Measurements from ENCODE around the gene C2orf92.

Gene C2orf92

GRCh38 chr2:97741251-97741650 is 71.7 kb downstream of the C2orf92 start:
- Histone ChIP-seq H3K36me3 (ENCODE audit: control insufficient read depth, insufficient read depth, low read length) (no peaks in the 10 kb centered on the region), H3K4me1 (ENCODE audit: control insufficient read depth, insufficient read depth, low read length) (peaks cover 3% of the 10 kb centered on the region)

GRCh38 chr2:97741686-97742085 is 72.2 kb downstream of the C2orf92 start:
- no peaks in the 10 kb centered on the region for H3K27me3 ChIP-seq (ENCODE audit: control insufficient read depth, insufficient read depth, low read length)

More at GRCh38 chr2:97741251-97741650, 71.7 kb downstream of the C2orf92 start:
- H3K27ac ChIP-seq (ENCODE audit: low read depth, low read length): no peak overlapping the region
- no peaks in the 10 kb centered on the region for H3K27me3 ChIP-seq (ENCODE audit: control insufficient read depth, insufficient read depth, low read length)
- no peak overlapping the region for H3K4me3 ChIP-seq (ENCODE audit: low read length)
- H3K9ac ChIP-seq (ENCODE audit: low read length): no peak overlapping the region

GRCh38 chr2:97742381-97742847 is 72.9 kb downstream of the C2orf92 start:
- H3K9ac ChIP-seq (ENCODE audit: low read length): no peak overlapping the region
- peaks cover 4% of the 10 kb centered on the region for H3K4me1 ChIP-seq (ENCODE audit: control insufficient read depth, insufficient read depth, low read length)
- H3K27ac ChIP-seq (ENCODE audit: low read depth, low read length): no peak overlapping the region

More at GRCh38 chr2:97741686-97742085, 72.2 kb downstream of the C2orf92 start:
- Histone ChIP-seq H3K36me3 (ENCODE audit: control insufficient read depth, insufficient read depth, low read length) (no peaks in the 10 kb centered on the region), H3K27ac (ENCODE audit: low read depth, low read length) (no peak overlapping the region), H3K4me3 (ENCODE audit: low read length) (no peak overlapping the region), H3K9ac (ENCODE audit: low read length) (no peak overlapping the region), H3K4me1 (ENCODE audit: control insufficient read depth, insufficient read depth, low read length) (peaks cover 3% of the 10 kb centered on the region)

GRCh38 chr2:97743913-97744312 is 74.4 kb downstream of the C2orf92 start:
- Histone ChIP-seq H3K4me1 (ENCODE audit: control insufficient read depth, insufficient read depth, low read length) (peaks cover 5% of the 10 kb centered on the region), H3K4me3 (ENCODE audit: low read length) (no peak overlapping the region), H3K9ac (ENCODE audit: low read length) (no peak overlapping the region), H3K27me3 (ENCODE audit: control insufficient read depth, insufficient read depth, low read length) (no peaks in the 10 kb centered on the region), H3K27ac (ENCODE audit: low read depth, low read length) (no peak overlapping the region), H3K36me3 (ENCODE audit: control insufficient read depth, insufficient read depth, low read length) (no peaks in the 10 kb centered on the region)

More at GRCh38 chr2:97742381-97742847, 72.9 kb downstream of the C2orf92 start:
- no peaks in the 10 kb centered on the region for H3K36me3 ChIP-seq (ENCODE audit: control insufficient read depth, insufficient read depth, low read length)
- H3K27me3 ChIP-seq (ENCODE audit: control insufficient read depth, insufficient read depth, low read length): no peaks in the 10 kb centered on the region
- H3K4me3 ChIP-seq (ENCODE audit: low read length): no peak overlapping the region

GRCh38 chr2:97745474-97746174 is 76.1 kb downstream of the C2orf92 start:
- no peak overlapping the region for H3K4me3 ChIP-seq (ENCODE audit: low read length)
- H3K4me1 ChIP-seq (ENCODE audit: control insufficient read depth, insufficient read depth, low read length): peaks cover 5% of the 10 kb centered on the region
- H3K36me3 ChIP-seq (ENCODE audit: control insufficient read depth, insufficient read depth, low read length): no peaks in the 10 kb centered on the region
- H3K27me3 ChIP-seq (ENCODE audit: control insufficient read depth, insufficient read depth, low read length): no peaks in the 10 kb centered on the region
- H3K9ac ChIP-seq (ENCODE audit: low read length): no peak overlapping the region
- peak overlapping the region; percentile 48 for H3K27ac ChIP-seq (ENCODE audit: low read depth, low read length)

GRCh38 chr2:97747285-97747684 is 77.8 kb downstream of the C2orf92 start:
- Histone ChIP-seq H3K27ac (ENCODE audit: low read depth, low read length) (no peak overlapping the region), H3K36me3 (ENCODE audit: control insufficient read depth, insufficient read depth, low read length) (no peaks in the 10 kb centered on the region), H3K4me3 (ENCODE audit: low read length) (no peak overlapping the region), H3K4me1 (ENCODE audit: control insufficient read depth, insufficient read depth, low read length) (peaks cover 5% of the 10 kb centered on the region), H3K9ac (ENCODE audit: low read length) (no peak overlapping the region), H3K27me3 (ENCODE audit: control insufficient read depth, insufficient read depth, low read length) (no peaks in the 10 kb centered on the region)

- no peak overlapping the region for H3K4me3 ChIP-seq (ENCODE audit: low read length)
- H3K36me3 ChIP-seq (ENCODE audit: control insufficient read depth, insufficient read depth, low read length): no peaks in the 10 kb centered on the region
- H3K9ac ChIP-seq (ENCODE audit: low read length): no peak overlapping the region
- no peaks in the 10 kb centered on the region for H3K27me3 ChIP-seq (ENCODE audit: control insufficient read depth, insufficient read depth, low read length)
- H3K27ac ChIP-seq (ENCODE audit: low read depth, low read length): no peak overlapping the region
- peaks cover 5% of the 10 kb centered on the region for H3K4me1 ChIP-seq (ENCODE audit: control insufficient read depth, insufficient read depth, low read length)
Measured at GRCh38 chr2:97747716-97748115, 78.2 kb downstream of the C2orf92 start.

GRCh38 chr2:97749581-97749980 is 80.1 kb downstream of the C2orf92 start:
- Histone ChIP-seq H3K36me3 (ENCODE audit: control insufficient read depth, insufficient read depth, low read length) (peaks cover under 1% of the 10 kb centered on the region), H3K27me3 (ENCODE audit: control insufficient read depth, insufficient read depth, low read length) (no peaks in the 10 kb centered on the region), H3K27ac (ENCODE audit: low read depth, low read length) (no peak overlapping the region), H3K4me1 (ENCODE audit: control insufficient read depth, insufficient read depth, low read length) (peaks cover 5% of the 10 kb centered on the region), H3K4me3 (ENCODE audit: low read length) (no peak overlapping the region), H3K9ac (ENCODE audit: low read length) (no peak overlapping the region)

- Histone ChIP-seq H3K4me3 (ENCODE audit: low read length) (no peak overlapping the region), H3K9ac (ENCODE audit: low read length) (no peak overlapping the region), H3K4me1 (ENCODE audit: control insufficient read depth, insufficient read depth, low read length) (peaks cover 5% of the 10 kb centered on the region), H3K36me3 (ENCODE audit: control insufficient read depth, insufficient read depth, low read length) (peaks cover 5% of the 10 kb centered on the region), H3K27me3 (ENCODE audit: control insufficient read depth, insufficient read depth, low read length) (no peaks in the 10 kb centered on the region), H3K27ac (ENCODE audit: low read depth, low read length) (no peak overlapping the region)
Measured at GRCh38 chr2:97750017-97750416, 80.5 kb downstream of the C2orf92 start.

- Histone ChIP-seq H3K9ac (ENCODE audit: low read length) (no peak overlapping the region), H3K4me1 (ENCODE audit: control insufficient read depth, insufficient read depth, low read length) (peaks cover 2% of the 10 kb centered on the region), H3K36me3 (ENCODE audit: control insufficient read depth, insufficient read depth, low read length) (peaks cover 13% of the 10 kb centered on the region), H3K27me3 (ENCODE audit: control insufficient read depth, insufficient read depth, low read length) (no peaks in the 10 kb centered on the region), H3K4me3 (ENCODE audit: low read length) (no peak overlapping the region), H3K27ac (ENCODE audit: low read depth, low read length) (no peak overlapping the region)
Measured at GRCh38 chr2:97751752-97752151, 82.2 kb downstream of the C2orf92 start.
